ENCODE measurements around the gene PPP6R2.

Gene PPP6R2

DNA sequence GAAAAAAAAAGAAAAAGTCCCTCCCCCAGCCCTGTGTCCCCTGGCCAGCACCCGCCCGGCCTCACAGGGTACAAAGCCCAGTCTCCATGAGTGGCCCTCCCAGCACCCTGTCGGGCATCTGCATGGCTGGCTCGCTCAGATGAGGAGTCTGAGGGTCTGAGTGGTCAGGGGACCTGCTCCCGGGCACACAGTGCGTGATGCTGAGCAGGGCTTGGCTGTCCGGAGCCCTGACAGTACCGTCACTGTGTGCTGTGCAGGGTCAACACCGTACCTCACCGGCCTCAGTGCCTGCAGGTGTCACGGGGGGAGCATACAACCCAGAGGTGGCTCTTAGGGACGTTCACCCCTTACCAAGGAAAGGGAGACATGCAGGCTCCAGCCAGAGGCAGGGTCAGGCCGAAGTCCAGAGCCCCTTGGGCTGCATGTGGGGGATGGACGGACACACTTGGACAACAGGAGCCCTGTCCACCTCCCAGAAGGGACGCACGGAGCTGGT is 32.1 kb upstream of the PPP6R2 start:
- TF ChIP-seq CTCF (conservative IDR thresholded peaks at IDR 0.05; ENCODE audit: low read depth, low read length): no peak
- H3K4me3 ChIP-seq (ENCODE audit: low read length): no peak overlapping the region
- no peak for DNase-seq (ENCODE audit: low read depth)

DNA sequence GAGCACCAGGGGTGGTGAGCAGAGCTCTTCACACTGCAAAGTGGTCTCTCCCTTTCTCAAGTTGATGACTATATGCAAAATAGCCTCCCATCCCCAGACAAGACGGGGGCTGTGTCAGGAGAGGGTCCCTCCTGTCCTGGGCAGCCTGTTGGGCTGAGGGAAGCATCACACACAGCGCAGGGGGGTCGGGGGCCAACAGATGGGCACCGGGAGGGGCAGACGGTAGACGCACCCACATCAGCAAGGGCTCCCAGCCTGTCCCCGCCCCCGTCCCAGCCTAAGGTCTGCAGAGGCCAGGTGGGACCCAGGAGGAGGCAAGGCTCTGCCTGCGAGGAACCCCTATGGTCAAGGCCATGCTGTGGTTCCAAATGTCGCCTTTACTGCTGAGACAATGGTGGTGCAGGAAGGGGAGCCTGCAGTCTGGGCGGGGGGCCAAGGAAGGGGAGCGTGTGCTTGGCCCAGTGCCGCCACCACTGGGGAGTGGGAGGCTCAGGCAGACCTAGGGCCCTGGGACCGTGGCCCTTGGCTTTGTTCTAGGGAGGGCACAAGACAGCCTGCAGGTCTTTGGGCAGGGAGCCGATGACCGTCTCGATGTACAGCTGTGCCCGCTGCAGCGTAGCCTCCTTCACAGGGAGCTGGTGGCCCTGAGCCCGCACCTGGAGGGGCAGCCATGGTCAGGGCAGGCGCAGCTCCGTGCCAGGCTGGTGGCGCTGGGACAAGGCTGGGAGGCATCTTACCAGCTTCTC is 31.3 kb upstream of the PPP6R2 start:
- no peak for DNase-seq (ENCODE audit: low read depth)
- TF ChIP-seq CTCF (conservative IDR thresholded peaks at IDR 0.05; ENCODE audit: low read depth, low read length): no peak
- H3K4me3 ChIP-seq (ENCODE audit: low read length): no peak overlapping the region

GRCh38 chr22:50312371-50312770 is 30.8 kb upstream of the PPP6R2 start:
- TF ChIP-seq CTCF (conservative IDR thresholded peaks at IDR 0.05; ENCODE audit: low read depth, low read length): no peak
- H3K4me3 ChIP-seq (ENCODE audit: low read length): no peak overlapping the region
- DNase-seq (ENCODE audit: low read depth): no peak

DNA sequence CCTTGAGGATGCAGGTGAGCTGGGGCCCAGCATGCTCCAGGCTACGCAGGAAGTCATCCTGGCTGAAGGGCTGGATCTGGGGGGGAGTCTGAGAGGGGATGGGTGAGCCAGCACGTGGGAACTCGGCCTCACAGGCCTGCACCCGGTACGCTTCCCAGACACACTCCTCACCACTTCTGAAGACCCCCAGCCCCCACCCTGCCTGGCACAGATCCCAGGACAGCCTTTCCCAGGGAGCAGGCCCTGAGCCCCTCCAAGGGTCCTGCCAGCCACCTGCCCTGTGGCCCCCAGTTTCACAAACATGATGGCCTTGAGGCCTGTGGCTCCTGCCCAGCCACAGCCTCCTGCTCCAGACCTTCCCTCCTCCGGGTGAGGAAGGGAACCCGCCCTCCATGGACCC is 30.1 kb upstream of the PPP6R2 start:
- H3K4me3 ChIP-seq (ENCODE audit: low read length): no peak overlapping the region
- no peak for DNase-seq (ENCODE audit: low read depth)
- no peak for TF ChIP-seq CTCF (conservative IDR thresholded peaks at IDR 0.05; ENCODE audit: low read depth, low read length)

- TF ChIP-seq CTCF (conservative IDR thresholded peaks at IDR 0.05; ENCODE audit: low read depth, low read length): no peak
- no peak for DNase-seq (ENCODE audit: low read depth)
These were observed 29.5 kb upstream of the PPP6R2 start for GRCh38 chr22:50313600-50313999.

DNA sequence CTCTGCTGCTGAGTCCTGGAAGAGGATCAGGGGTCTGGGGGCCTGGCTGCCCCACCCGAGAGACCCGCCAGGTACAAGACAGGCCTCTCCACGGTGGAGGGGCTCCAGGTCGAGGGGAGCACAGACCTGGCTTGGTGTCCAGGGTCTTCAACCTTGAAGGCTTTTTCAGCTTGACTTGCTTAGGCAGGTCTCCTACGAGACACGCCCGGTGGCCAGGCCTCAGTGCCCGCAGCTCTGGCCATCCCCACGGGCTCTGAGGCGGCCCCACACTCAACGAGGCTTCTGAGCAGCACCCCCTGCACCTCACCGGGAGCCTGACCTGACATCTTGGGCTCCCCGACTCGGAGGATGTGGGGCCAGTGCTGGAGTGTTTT is 29.1 kb upstream of the PPP6R2 start:
- no peak for DNase-seq (ENCODE audit: low read depth)
- H3K4me3 ChIP-seq (ENCODE audit: low read length): no peak overlapping the region

More at GRCh38 chr22:50313600-50313999, 29.5 kb upstream of the PPP6R2 start:
- H3K4me3 ChIP-seq (ENCODE audit: low read length): no peak overlapping the region

More for the DNA sequence above, 29.1 kb upstream of the PPP6R2 start:
- no peak for TF ChIP-seq CTCF (conservative IDR thresholded peaks at IDR 0.05; ENCODE audit: low read depth, low read length)
